K562 (cell line): ENCODE data around the gene PPP1R3A. TPM values are rescaled to one million over a fixed set of nuclear protein-coding genes. Genes with fewer than 3 reads are reported as not detected.

Experiments used
- ATAC-seq: fragments of 200-7000 bp; cut with Tn5 transposase; 3 replicates; pipeline ENCODE4 v1.9.1; 2020; ENCODE audit warnings: moderate library complexity
- BruUV-seq: library from RNA; stranded (reverse); fragments of 400-500 nt; replicated peaks from 2 replicates; lab custom pipeline; 2021; lab: Mats Ljungman, UMichigan
- CTCF ChIA-PET: fragments of 300-600 bp; formaldehyde crosslinking; extraction: SDS; loops from one replicate; lab custom pipeline; 2021; ENCODE audit warnings: low intra/inter-chr PET ratio; lab: Yijun Ruan, JAX
- POLR2A ChIA-PET: fragments of 300-600, 350-650 bp; sonication (Branson Sonifier 250); formaldehyde crosslinking; extraction: SDS; loops from one replicate; lab custom pipeline; 2021; ENCODE audit warnings: antibody characterized with exemption, inconsistent platforms; lab: Yijun Ruan, JAX
- DNase-seq, 4 experiments: peaks; one replicate each; pipeline versions ENCODE4 v3.0.0 to v3.0.0-alpha.2; 2011 to 2018; ENCODE audit warnings: low spot score in 3 of 4, mixed read lengths in 3 of 4; ENCODE audit errors: extremely low read depth in 1 of 4
- FAIRE-seq: peaks from 2 replicates; lab custom pipeline; 2011; peaks lifted over from hg19 to GRCh38; lab: Jason Lieb, UNC
- H2AFZ ChIP-seq: 2 replicates; pipeline ENCODE4 v1.6.0; 2011; ENCODE audit warnings: low read depth, low read length, control low read depth, inconsistent platforms
- H3K27ac ChIP-seq: fragments of 200-600 bp; 3 replicates; pipeline ENCODE4 v1.8.0; 2011; ENCODE audit warnings: low read depth, mild to moderate bottlenecking, control low read depth, inconsistent platforms, low read length, moderate library complexity, mixed read lengths; ENCODE audit errors: extremely low read depth
- H3K27me3 ChIP-seq, 2 experiments: fragments of 300-600 bp in 1 of 2; 2 replicates in 1 of 2; 3 replicates in 1 of 2; pipeline versions ENCODE4 v1.6.0 to v1.8.0; 2011; ENCODE audit warnings: inconsistent platforms in 2 of 2, low read length in 2 of 2, mild to moderate bottlenecking in 1 of 2, mixed read lengths in 1 of 2, moderate library complexity in 1 of 2; ENCODE audit not compliant: control insufficient read depth in 2 of 2, insufficient read depth in 2 of 2
- H3K36me3 ChIP-seq: fragments of 300-600 bp; 3 replicates; pipeline ENCODE4 v1.8.0; 2011; ENCODE audit warnings: mild to moderate bottlenecking, low read length, inconsistent platforms; ENCODE audit not compliant: control insufficient read depth, insufficient read depth
- H3K4me1 ChIP-seq, 2 experiments: fragments of 200-600 bp in 1 of 2; replicated peaks in 1 of 2; 2 replicates in 1 of 2; 3 replicates in 1 of 2; pipeline versions ENCODE4 v1.5.1 to v1.8.0; 2011; ENCODE audit warnings: inconsistent platforms in 2 of 2, low read length in 2 of 2, mild to moderate bottlenecking in 1 of 2, mixed read lengths in 1 of 2, moderate library complexity in 1 of 2; ENCODE audit not compliant: control insufficient read depth in 2 of 2, insufficient read depth in 2 of 2
- H3K4me2 ChIP-seq: 2 replicates; pipeline ENCODE4 v1.6.1; 2011; ENCODE audit warnings: low read length, control low read depth, inconsistent platforms, mixed read lengths; ENCODE audit not compliant: insufficient read depth
- H3K4me3 ChIP-seq: fragments of 200-600 bp; sonication (generic), shearing (Covaris generic); 2 replicates; pipeline ENCODE4 v1.5.1; 2016; ENCODE audit warnings: control low read depth, inconsistent platforms
- H3K79me2 ChIP-seq: fragments of 200-600 bp; 3 replicates; pipeline ENCODE4 v1.8.0; 2011; ENCODE audit warnings: low read length, inconsistent platforms; ENCODE audit not compliant: control insufficient read depth, insufficient read depth
- H3K9ac ChIP-seq, 2 experiments: 2 replicates each; pipeline versions ENCODE4 v1.6.0 to v1.6.1; 2011; ENCODE audit warnings: low read depth in 2 of 2, low read length in 2 of 2, control low read depth in 1 of 2, inconsistent platforms in 1 of 2, mild to moderate bottlenecking in 1 of 2, mixed read lengths in 1 of 2; ENCODE audit not compliant: insufficient read depth in 1 of 2
- H3K9me1 ChIP-seq: one replicate; pipeline ENCODE4 v1.6.0; 2011; ENCODE audit warnings: inconsistent platforms, mild to moderate bottlenecking, low read length, moderate library complexity; ENCODE audit not compliant: control insufficient read depth, insufficient read depth
- H3K9me3 ChIP-seq: replicated peaks from 2 replicates; pipeline ENCODE4 v1.5.1; 2011; ENCODE audit warnings: low read depth, low read length, inconsistent platforms; ENCODE audit not compliant: control insufficient read depth, insufficient read depth
- H4K20me1 ChIP-seq: replicated peaks from 2 replicates; pipeline ENCODE4 v1.6.1; 2011; ENCODE audit warnings: low read length, inconsistent platforms, mixed read lengths; ENCODE audit not compliant: control insufficient read depth, insufficient read depth
- ARHGAP35 ChIP-seq: fragments of 450-650 bp; IDR thresholded peaks from 2 replicates; pipeline ENCODE4 v1.6.1; 2018; ENCODE audit not compliant: partially characterized antibody
- ATF7 ChIP-seq: fragments of 450-650 bp; IDR thresholded peaks from 2 replicates; pipeline ENCODE4 v1.7.1; 2014; ENCODE audit warnings: mild to moderate bottlenecking, moderate library complexity
- DLX4 ChIP-seq: fragments of 250-450 bp; sonication (Bioruptor Pico); IDR thresholded peaks from 2 replicates; pipeline ENCODE4 v1.6.1; 2021; ENCODE audit warnings: mild to moderate bottlenecking
- ELK3 ChIP-seq: fragments of 450-650 bp; formaldehyde crosslinking; IDR thresholded peaks from 2 replicates; pipeline ENCODE4 v1.4.0; 2020; ENCODE audit warnings: mild to moderate bottlenecking
- HNRNPH1 ChIP-seq: fragments of 200-400 bp; formaldehyde crosslinking; optimal IDR thresholded peaks from 2 replicates; pipeline ENCODE3; 2017; ENCODE audit warnings: low read depth, mild to moderate bottlenecking, low read length, moderate library complexity
- HNRNPUL1 ChIP-seq: fragments of 200-400 bp; formaldehyde crosslinking; IDR thresholded peaks from 2 replicates; pipeline ENCODE4 v1.6.1; 2017; ENCODE audit warnings: low read length
- KLF16 ChIP-seq: IDR thresholded peaks from 2 replicates; pipeline ENCODE4 v1.6.1; 2016; ENCODE audit warnings: antibody characterized with exemption
- KLF6 ChIP-seq: fragments of 250-450 bp; sonication (Bioruptor Pico); IDR thresholded peaks from 2 replicates; pipeline ENCODE4 v1.4.0; 2020; ENCODE audit warnings: mild to moderate bottlenecking, moderate library complexity, borderline replicate concordance
- MNT ChIP-seq, 2 experiments: fragments of 450-650 bp; conservative IDR thresholded peaks; 2 replicates each; pipeline ENCODE4 v1.6.1; 2017; ENCODE audit warnings: mild to moderate bottlenecking in 2 of 2, moderate library complexity in 2 of 2
- POLR3G ChIP-seq: IDR thresholded peaks from 2 replicates; pipeline ENCODE4 v1.6.1; 2011; ENCODE audit not compliant: insufficient read length, insufficient replicate concordance; ENCODE audit errors: extremely low read depth
- PRPF4 ChIP-seq: fragments of 200-400 bp; formaldehyde crosslinking; IDR thresholded peaks from one replicate; pipeline ENCODE4 v1.6.1; 2017; ENCODE audit warnings: low read length, low read depth, mild to moderate bottlenecking; ENCODE audit not compliant: insufficient read depth, poor library complexity, severe bottlenecking
- RAD21 ChIP-seq, 2 experiments: fragments of 250-450 bp in 1 of 2; fragments of 450-650 bp in 1 of 2; sonication (Bioruptor Pico) in 1 of 2; formaldehyde crosslinking in 1 of 2; IDR thresholded peaks in 1 of 2; conservative IDR thresholded peaks in 1 of 2; 2 replicates each; pipeline versions ENCODE4 v1.4.0 to v1.8.0; 2020 to 2022; ENCODE audit warnings: mild to moderate bottlenecking in 2 of 2, moderate library complexity in 1 of 2
- SIN3B ChIP-seq: fragments of 450-650 bp; IDR thresholded peaks from 2 replicates; pipeline ENCODE4 v1.6.1; 2017; ENCODE audit warnings: low read depth, mild to moderate bottlenecking, moderate library complexity
- SMC3 ChIP-seq: conservative IDR thresholded peaks from 2 replicates; pipeline ENCODE4 v1.6.1; 2011; ENCODE audit warnings: low read depth, low read length, improper control_type of control experiment; ENCODE audit not compliant: insufficient read depth
- SP2 ChIP-seq: IDR thresholded peaks from 2 replicates; pipeline ENCODE4 v1.6.1; 2011; ENCODE audit warnings: mild to moderate bottlenecking, low read depth, low read length, moderate library complexity; ENCODE audit not compliant: poor library complexity, severe bottlenecking; ENCODE audit errors: extremely low read depth
- SREBF2 ChIP-seq: sonication (generic); formaldehyde crosslinking; IDR thresholded peaks from 2 replicates; pipeline ENCODE4 v1.4.0; 2020; ENCODE audit warnings: mild to moderate bottlenecking, missing genetic modification reagents
- TAF9B ChIP-seq: fragments of 450-650 bp; IDR thresholded peaks from 2 replicates; pipeline ENCODE4 v1.6.1; 2018; ENCODE audit warnings: mild to moderate bottlenecking; ENCODE audit not compliant: partially characterized antibody
- U2AF1 ChIP-seq: fragments of 200-400 bp; formaldehyde crosslinking; optimal IDR thresholded peaks from 2 replicates; pipeline ENCODE3; 2017; ENCODE audit warnings: mild to moderate bottlenecking, low read depth, low read length, moderate library complexity
- ZNF395 ChIP-seq: fragments of 200-800 bp; sonication (Bioruptor generic); IDR thresholded peaks from 2 replicates; pipeline ENCODE4 v1.6.1; 2017; ENCODE audit warnings: missing genetic modification characterization, missing compliant biosample characterization
- ZSCAN32 ChIP-seq: fragments of 450-650 bp; formaldehyde crosslinking; IDR thresholded peaks from 2 replicates; pipeline ENCODE4 v1.4.0; 2020; ENCODE audit warnings: mild to moderate bottlenecking, moderate library complexity
- WGBS: fragments of 100-300 bp; shearing (Covaris generic); methylation state at CpG from one replicate; pipeline ENCODE4 v1.1.6; 2016; ENCODE audit warnings: low coverage, mixed read lengths; ENCODE audit not compliant: insufficient coverage; ENCODE audit errors: missing lambda C conversion rate; 5-methylcytosine and 5-hydroxymethylcytosine counted together
- in situ Hi-C: fragments of 300-500 bp; cut with MboI; formaldehyde crosslinking; loops from 4 replicates; pipeline ENCODE4 v1.15.0; 2018; ENCODE audit warnings: inconsistent platforms, mixed read lengths
- intact Hi-C: fragments of 100-400 bp; cut with micrococcal nuclease; formaldehyde crosslinking; loops from 2 replicates; pipeline ENCODE4 v1.14.2; 2022
- polyA plus RNA-seq, 8 experiments: library from polyadenylated mRNA; depleted of rRNA in 4 of 8; stranded (reverse) in 5 of 8; unstranded in 3 of 8; fragments of >200 nt; fragmentation: Nextera tagmentation in 2 of 8; fragmentation: Illumina TruSeq in 1 of 8; extraction: Ambion mirVana in 2 of 8; extraction: Trizol in 1 of 8; gene quantifications; 2 replicates each; pipeline versions ENCODE4 v1.2.1 to v1.2.3, GENCODE V29; 2011 to 2014; ENCODE audit warnings: inconsistent platforms in 1 of 8, missing spikeins in 1 of 8
- total RNA-seq, 7 experiments: library from RNA; depleted of rRNA in 6 of 7; stranded (reverse); fragments of >200 nt in 6 of 7; fragmentation: Illumina TruSeq in 2 of 7; extraction: Trizol in 2 of 7; gene quantifications; 2 replicates each; pipeline versions ENCODE4 v1.2.1 to v1.2.3, GENCODE V29; 2011 to 2021; ENCODE audit warnings: low replicate concordance in 1 of 7

PPP1R3A gene
- total and polyA plus RNA-seq, 9 of the 15 experiments (the other 6 are each of a cell fraction or from before 2014, with no cell fraction given), result 0.01 to 0.03 TPM; not detected in 7

GRCh38 chr7:113891031-113891350 lies 27.8 kb downstream of the PPP1R3A start:
- intact Hi-C loops, result no loop called here
- WGBS, result 0% methylated on average over 2 of the region's 2 CpGs
- Histone ChIP-seq H3K79me2 (no peaks in the 10 kb centered on the region), H4K20me1 (no peaks in the 10 kb centered on the region), H3K4me1 (no peaks in the 10 kb centered on the region), H3K4me3 (no peak overlapping the region), H3K27ac (no peak overlapping the region)
- TF ChIP-seq SMC3 (no peak), KLF16 (no peak), POLR3G (no peak), ZNF395 (CRISPR knock-in tag) (no peak), ARHGAP35 (no peak), U2AF1 (no peak), SIN3B (no peak), ATF7 (no peak), TAF9B (no peak), HNRNPUL1 (no peak), PRPF4 (no peak), MNT (conservative IDR thresholded peaks at IDR 0.05) (no peak), ELK3 (CRISPR knock-in tag) (no peak), SREBF2 (CRISPR knock-in tag) (no peak), ZSCAN32 (CRISPR knock-in tag) (no peak), KLF6 (CRISPR knock-in tag) (no peak), SP2 (no peak), HNRNPH1 (no peak), RAD21 (CRISPR knock-in tag; conservative IDR thresholded peaks at IDR 0.05 in 1 of 2, IDR thresholded peaks at IDR 0.05 in 1 of 2) (no peak), DLX4 (no peak)
- TF ChIP-seq, all 486 proteins: peak for 0
- no peaks in the 10 kb centered on the region for H3K9me3 ChIP-seq
- H3K36me3 ChIP-seq, result no peaks in the 10 kb centered on the region
- ATAC-seq (no peak), FAIRE-seq (no peak), DNase-seq (no peak)
- no peaks in the 10 kb centered on the region for H3K27me3 ChIP-seq
- in situ Hi-C loops, result no loop called here
- no peak overlapping the region for H3K9ac ChIP-seq
- no peaks in the 10 kb centered on the region for H3K9me1 ChIP-seq
- H3K4me2 ChIP-seq, result no peak overlapping the region
- ChIA-PET POLR2A (no interaction called here), CTCF (no interaction called here)
- no peak overlapping the region for H2AFZ ChIP-seq
- BruUV-seq, result no TSS peak
